Measurements from ENCODE around the gene DSE.

DSE gene

DNA sequence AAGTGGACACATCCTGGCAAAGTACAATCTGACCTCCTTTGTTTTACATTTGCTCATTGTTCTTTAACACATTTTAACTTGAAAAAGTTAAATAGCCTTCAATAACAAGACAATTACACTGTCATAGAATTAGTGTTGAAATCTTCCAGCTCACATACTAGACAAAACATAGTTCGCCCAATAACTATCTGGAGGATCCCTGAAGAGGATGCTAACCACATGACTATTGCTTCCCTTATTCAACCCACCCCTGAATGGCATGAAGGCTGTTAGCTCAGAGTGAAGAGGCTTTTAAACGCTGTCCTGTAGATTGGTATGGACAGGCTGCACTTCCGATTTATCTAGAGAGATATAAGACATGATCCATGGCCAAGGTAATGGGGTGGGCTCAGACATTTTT lies 15.0 kb upstream of the DSE start:
- ChIA-PET POLR2A (interaction anchor here (1.4 kb wide), 1 partner anchor 76 kb away, joined by 5 read pairs; the partner anchor contains the start of gene TSPYL1), CTCF (no interaction called here)
- TF ChIP-seq FOXK2 (IDR thresholded peaks at IDR 0.05) (no peak), FOXA1 (IDR thresholded peaks at IDR 0.05) (no peak), CTBP1 (IDR thresholded peaks at IDR 0.05; ENCODE audit: borderline replicate concordance) (no peak), ZNF384 (IDR thresholded peaks at IDR 0.05) (no peak), NFRKB (IDR thresholded peaks at IDR 0.05) (no peak), TARDBP (IDR thresholded peaks at IDR 0.05) (no peak), FOXM1 (IDR thresholded peaks at IDR 0.05; ENCODE audit: borderline replicate concordance) (no peak), L3MBTL2 (conservative IDR thresholded peaks at IDR 0.05) (no peak), SUZ12 (IDR thresholded peaks at IDR 0.05) (no peak), ARNT (IDR thresholded peaks at IDR 0.05) (no peak)
- DNase-seq (ENCODE audit: extremely low spot score): no peak

DNA sequence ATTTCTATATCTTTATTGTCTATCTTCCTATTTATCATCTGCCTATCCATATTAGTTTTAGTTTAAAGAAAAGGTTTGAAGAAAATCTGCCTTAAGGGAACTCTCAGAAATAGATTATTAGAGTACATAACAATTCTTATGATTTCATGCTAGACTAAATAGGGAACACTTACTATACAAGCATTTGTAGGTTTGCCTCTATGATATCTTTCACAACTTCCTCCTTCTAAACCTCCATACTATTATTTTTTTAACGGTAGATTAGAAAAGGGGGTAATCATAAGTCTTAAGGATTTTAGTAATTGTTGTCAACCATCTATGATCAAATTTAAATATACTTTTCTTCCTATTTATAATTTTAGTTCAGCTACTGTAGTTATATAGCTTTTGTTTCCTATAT lies 11.6 kb upstream of the DSE start:
- ChIA-PET CTCF (no interaction called here), POLR2A (interaction anchor here (1.1 kb wide), 1 partner anchor 12 kb away, joined by 3 read pairs; no protein-coding TSS in a partner anchor)

DNA sequence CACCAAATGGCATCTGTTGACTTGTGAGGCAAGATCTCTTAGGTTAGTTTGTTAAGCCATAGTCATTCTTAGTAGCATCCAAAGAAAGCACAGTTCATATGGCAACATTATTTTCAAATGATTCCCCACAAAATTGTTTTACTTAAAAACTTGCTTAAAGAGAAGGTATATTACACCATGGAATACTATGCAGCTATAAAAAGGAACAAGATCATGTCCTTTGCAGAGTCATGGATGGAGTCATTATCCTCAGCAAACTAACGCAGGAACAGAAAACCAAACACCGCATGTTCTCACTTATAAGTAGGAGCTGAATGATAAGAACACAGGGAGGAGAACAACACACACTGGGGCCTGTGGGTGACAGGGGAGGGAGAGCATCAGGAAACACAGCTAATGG lies 10.9 kb upstream of the DSE start:
- no peak for DNase-seq (ENCODE audit: extremely low spot score)
- ChIA-PET CTCF (no interaction called here), POLR2A (no interaction called here)
- TF ChIP-seq LEF1 (IDR thresholded peaks at IDR 0.05; ENCODE audit: borderline replicate concordance): no peak
- TF ChIP-seq ARNT (IDR thresholded peaks at IDR 0.05): no peak
- TF ChIP-seq CTBP1 (IDR thresholded peaks at IDR 0.05; ENCODE audit: borderline replicate concordance): no peak
- no peak for TF ChIP-seq TARDBP (IDR thresholded peaks at IDR 0.05)
- no peak for TF ChIP-seq SUZ12 (IDR thresholded peaks at IDR 0.05)
- no peak for TF ChIP-seq L3MBTL2 (conservative IDR thresholded peaks at IDR 0.05)
- TF ChIP-seq FOXA1 (IDR thresholded peaks at IDR 0.05): no peak
- no peak for TF ChIP-seq ZNF384 (IDR thresholded peaks at IDR 0.05)
- no peak for TF ChIP-seq BHLHE40 (IDR thresholded peaks at IDR 0.05; ENCODE audit: borderline replicate concordance)
- TF ChIP-seq ELF4 (IDR thresholded peaks at IDR 0.05): no peak
- TF ChIP-seq FOXK2 (IDR thresholded peaks at IDR 0.05): no peak
- TF ChIP-seq SP1 (IDR thresholded peaks at IDR 0.05): no peak
- TF ChIP-seq, protein P1, sequence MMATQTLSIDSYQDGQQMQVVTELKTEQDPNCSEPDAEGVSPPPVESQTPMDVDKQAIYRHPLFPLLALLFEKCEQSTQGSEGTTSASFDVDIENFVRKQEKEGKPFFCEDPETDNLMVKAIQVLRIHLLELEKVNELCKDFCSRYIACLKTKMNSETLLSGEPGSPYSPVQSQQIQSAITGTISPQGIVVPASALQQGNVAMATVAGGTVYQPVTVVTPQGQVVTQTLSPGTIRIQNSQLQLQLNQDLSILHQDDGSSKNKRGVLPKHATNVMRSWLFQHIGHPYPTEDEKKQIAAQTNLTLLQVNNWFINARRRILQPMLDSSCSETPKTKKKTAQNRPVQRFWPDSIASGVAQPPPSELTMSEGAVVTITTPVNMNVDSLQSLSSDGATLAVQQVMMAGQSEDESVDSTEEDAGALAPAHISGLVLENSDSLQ (IDR thresholded peaks at IDR 0.05): no peak
- TF ChIP-seq NFRKB (IDR thresholded peaks at IDR 0.05): no peak
- TF ChIP-seq HDGF (IDR thresholded peaks at IDR 0.05; ENCODE audit: borderline replicate concordance): no peak
- no peak for TF ChIP-seq FOXM1 (IDR thresholded peaks at IDR 0.05; ENCODE audit: borderline replicate concordance)

More for the DNA sequence above, 11.6 kb upstream of the DSE start:
- no peak for DNase-seq (ENCODE audit: extremely low spot score)
- TF ChIP-seq FOXA1 (IDR thresholded peaks at IDR 0.05) (no peak), SUZ12 (IDR thresholded peaks at IDR 0.05) (no peak), CTBP1 (IDR thresholded peaks at IDR 0.05; ENCODE audit: borderline replicate concordance) (no peak), FOXM1 (IDR thresholded peaks at IDR 0.05; ENCODE audit: borderline replicate concordance) (no peak), NFRKB (IDR thresholded peaks at IDR 0.05) (no peak), ELF4 (IDR thresholded peaks at IDR 0.05) (no peak), TARDBP (IDR thresholded peaks at IDR 0.05) (no peak)

DNA sequence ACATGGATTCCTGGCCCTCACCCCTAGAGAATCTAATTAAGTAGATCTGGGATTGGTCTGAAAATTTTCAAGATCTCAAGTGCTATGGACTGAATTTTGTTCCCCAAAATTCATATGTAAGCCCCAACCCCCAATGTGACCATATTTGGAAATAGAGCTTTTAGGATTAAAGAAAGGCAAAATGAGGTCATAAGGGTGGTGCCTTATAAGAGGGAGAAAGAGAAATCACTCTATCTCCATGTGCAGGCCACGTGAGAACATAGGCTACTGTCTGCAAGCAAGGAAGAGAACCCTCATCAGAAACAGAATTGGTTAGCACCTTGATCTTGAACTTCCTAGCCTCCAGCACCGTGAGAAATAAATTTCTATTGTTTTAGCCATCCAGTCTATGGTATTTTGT lies 8.5 kb upstream of the DSE start:
- no peak for TF ChIP-seq SP1 (IDR thresholded peaks at IDR 0.05)
- no peak for TF ChIP-seq NFRKB (IDR thresholded peaks at IDR 0.05)
- no peak for TF ChIP-seq HDGF (IDR thresholded peaks at IDR 0.05; ENCODE audit: borderline replicate concordance)
- TF ChIP-seq ZNF384 (IDR thresholded peaks at IDR 0.05): no peak
- no peak for TF ChIP-seq FOXA1 (IDR thresholded peaks at IDR 0.05)
- no peak for TF ChIP-seq LEF1 (IDR thresholded peaks at IDR 0.05; ENCODE audit: borderline replicate concordance)
- TF ChIP-seq, protein P1 (IDR thresholded peaks at IDR 0.05): no peak
- no peak for TF ChIP-seq FOXK2 (IDR thresholded peaks at IDR 0.05)
- TF ChIP-seq ARNT (IDR thresholded peaks at IDR 0.05): no peak
- no peak for TF ChIP-seq L3MBTL2 (conservative IDR thresholded peaks at IDR 0.05)
- TF ChIP-seq BHLHE40 (IDR thresholded peaks at IDR 0.05; ENCODE audit: borderline replicate concordance): no peak
- no peak for TF ChIP-seq SUZ12 (IDR thresholded peaks at IDR 0.05)
- TF ChIP-seq FOXM1 (IDR thresholded peaks at IDR 0.05; ENCODE audit: borderline replicate concordance): no peak
- TF ChIP-seq CTBP1 (IDR thresholded peaks at IDR 0.05; ENCODE audit: borderline replicate concordance): no peak
- no peak for TF ChIP-seq ELF4 (IDR thresholded peaks at IDR 0.05)
- POLR2A ChIA-PET: interaction anchor here (1.1 kb wide), 1 partner anchor 9 kb away, joined by 8 read pairs; the partner anchor contains the start of gene DSE
- no peak for DNase-seq (ENCODE audit: extremely low spot score)
- CTCF ChIA-PET: no interaction called here

DNA sequence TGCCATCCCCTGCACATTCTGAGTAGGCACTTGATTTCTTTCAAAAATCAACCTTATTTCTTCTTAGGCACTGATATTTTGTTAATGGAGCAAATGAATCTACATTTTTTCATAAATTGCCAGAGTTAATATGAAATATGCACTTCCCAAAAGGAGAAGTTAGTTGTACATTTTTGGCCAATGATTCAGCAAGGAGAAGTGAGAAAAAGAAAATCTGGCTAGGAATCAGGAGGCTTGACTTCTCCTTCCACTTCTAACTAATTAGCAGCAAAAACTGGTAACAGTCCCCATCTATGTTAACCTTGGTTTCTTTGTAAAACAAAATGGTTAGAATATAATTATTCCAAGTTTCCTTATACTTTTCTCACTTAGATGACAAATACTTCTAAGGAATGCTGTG lies 7.0 kb upstream of the DSE start:
- POLR2A ChIA-PET: no interaction called here
- CTCF ChIA-PET: no interaction called here
- no peak for DNase-seq (ENCODE audit: extremely low spot score)
- no peak for TF ChIP-seq FOXM1 (IDR thresholded peaks at IDR 0.05; ENCODE audit: borderline replicate concordance)
- no peak for TF ChIP-seq TARDBP (IDR thresholded peaks at IDR 0.05)
- TF ChIP-seq LEF1 (IDR thresholded peaks at IDR 0.05; ENCODE audit: borderline replicate concordance): no peak

DNA sequence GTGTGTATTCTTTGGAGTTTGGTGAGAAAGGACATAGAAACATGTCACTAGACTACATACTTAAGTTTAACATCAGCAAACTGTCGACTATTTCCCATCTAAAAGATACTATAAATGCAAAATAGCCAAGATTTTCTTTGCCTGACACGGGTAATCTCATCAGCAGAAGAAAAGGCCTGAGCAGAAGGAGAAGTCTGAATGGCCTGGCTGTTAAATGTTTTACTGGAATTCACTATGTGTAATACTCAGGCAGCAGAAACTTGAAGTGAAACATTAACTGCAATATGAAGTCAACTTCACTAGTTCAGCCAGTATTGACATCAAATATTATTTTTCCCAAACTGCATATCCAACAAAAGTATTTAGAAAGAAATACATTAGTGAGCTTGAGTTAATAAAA lies 6.4 kb upstream of the DSE start:
- ChIA-PET POLR2A (no interaction called here), CTCF (no interaction called here)
- TF ChIP-seq ARNT (IDR thresholded peaks at IDR 0.05) (no peak), NFRKB (IDR thresholded peaks at IDR 0.05) (no peak), SUZ12 (IDR thresholded peaks at IDR 0.05) (no peak), FOXK2 (IDR thresholded peaks at IDR 0.05) (no peak), ELF4 (IDR thresholded peaks at IDR 0.05) (no peak), LEF1 (IDR thresholded peaks at IDR 0.05; ENCODE audit: borderline replicate concordance) (no peak), ZNF384 (IDR thresholded peaks at IDR 0.05) (no peak), FOXA1 (IDR thresholded peaks at IDR 0.05) (no peak), L3MBTL2 (conservative IDR thresholded peaks at IDR 0.05) (no peak), HDGF (IDR thresholded peaks at IDR 0.05; ENCODE audit: borderline replicate concordance) (no peak)
- TF ChIP-seq, protein P1 (IDR thresholded peaks at IDR 0.05): no peak
- DNase-seq (ENCODE audit: extremely low spot score): no peak
